NT2/D1 (cell line): ENCODE measurements around the gene SYT2.
A peak's percentile ranks its signal among the peaks of the same experiment; 100 is the strongest.
"Not testable (repeated sequence)": the region's sequence is repeated elsewhere in the genome, so short reads cannot be mapped to it uniquely, and the experiment has no call there.

Experiments used
- DNase-seq: peaks from one replicate; pipeline ENCODE4 v3.0.0-alpha.2; 2011; ENCODE audit warnings: low read depth, low spot score
- H3K27me3 ChIP-seq: 2 replicates; pipeline ENCODE4 v1.6.0; 2011; ENCODE audit warnings: mild to moderate bottlenecking; ENCODE audit not compliant: insufficient read length, insufficient read depth
- H3K36me3 ChIP-seq: 2 replicates; pipeline ENCODE4 v1.6.1; 2011; ENCODE audit warnings: mild to moderate bottlenecking, low read length, mixed read lengths; ENCODE audit not compliant: insufficient read depth, insufficient read length
- H3K4me1 ChIP-seq: 2 replicates; pipeline ENCODE4 v1.5.1; 2011; ENCODE audit not compliant: insufficient read depth, insufficient read length
- H3K4me3 ChIP-seq: 2 replicates; pipeline ENCODE4 v1.5.1; 2011; ENCODE audit warnings: low read depth; ENCODE audit not compliant: insufficient read length
- H3K9ac ChIP-seq: 2 replicates; pipeline ENCODE4 v1.6.0; 2011; ENCODE audit warnings: low read depth; ENCODE audit not compliant: insufficient read length
- H3K9me3 ChIP-seq: 2 replicates; pipeline ENCODE4 v1.5.1; 2011; ENCODE audit warnings: mild to moderate bottlenecking, low read length; ENCODE audit not compliant: insufficient read depth
- SUZ12 ChIP-seq: IDR thresholded peaks from 2 replicates; pipeline ENCODE4 v1.6.1; 2011; ENCODE audit not compliant: insufficient read length, insufficient read depth; ENCODE audit errors: extremely low read depth
- YY1 ChIP-seq: IDR thresholded peaks from 2 replicates; pipeline ENCODE4 v1.6.1; 2011; ENCODE audit not compliant: insufficient read length, insufficient read depth
- ZNF274 ChIP-seq: IDR thresholded peaks from 2 replicates; pipeline ENCODE4 v1.6.1; 2011; ENCODE audit warnings: mild to moderate bottlenecking, low read depth, low read length

The SYT2 gene

GRCh38 chr1:202639500-202639899, 70.8 kb downstream of the SYT2 start:
- Histone ChIP-seq H3K27me3 (peaks cover 29% of the 10 kb centered on the region), H3K4me3 (no peak overlapping the region), H3K9me3 (no peaks in the 10 kb centered on the region), H3K4me1 (peaks cover 24% of the 10 kb centered on the region), H3K9ac (peak overlapping the region; percentile 14), H3K36me3 (no peaks in the 10 kb centered on the region)
- DNase-seq = no peak
- TF ChIP-seq YY1 (no peak), ZNF274 (no peak)

GRCh38 chr1:202638701-202639305, 71.5 kb downstream of the SYT2 start:
- peaks cover 23% of the 10 kb centered on the region for H3K27me3 ChIP-seq
- not testable (repeated sequence) for H3K36me3 ChIP-seq

GRCh38 chr1:202638019-202638700, 72.1 kb downstream of the SYT2 start:
- Histone ChIP-seq H3K27me3 (peaks cover 23% of the 10 kb centered on the region), H3K4me3 (no peak overlapping the region), H3K36me3 (no peaks in the 10 kb centered on the region)

More at GRCh38 chr1:202638701-202639305, 71.5 kb downstream of the SYT2 start:
- DNase-seq, H3K9me3 ChIP-seq, H3K4me3 ChIP-seq: not testable (repeated sequence)
- H3K9ac ChIP-seq = peak overlapping the region; percentile 11
- H3K4me1 ChIP-seq = peaks cover 19% of the 10 kb centered on the region

GRCh38 chr1:202637321-202638018, 72.8 kb downstream of the SYT2 start:
- H3K9me3 ChIP-seq, H3K4me3 ChIP-seq, DNase-seq, H3K36me3 ChIP-seq: not testable (repeated sequence)
- Histone ChIP-seq H3K9ac (peak overlapping the region; percentile 46), H3K27me3 (peaks cover 17% of the 10 kb centered on the region), H3K4me1 (peaks cover 19% of the 10 kb centered on the region)

More at GRCh38 chr1:202638019-202638700, 72.1 kb downstream of the SYT2 start:
- Histone ChIP-seq H3K9me3 (no peaks in the 10 kb centered on the region), H3K4me1 (peaks cover 22% of the 10 kb centered on the region), H3K9ac (peak overlapping the region; percentile 11)
- TF ChIP-seq SUZ12 (no peak), ZNF274 (no peak), YY1 (no peak)
- DNase-seq = peak; percentile 58

- H3K9me3 ChIP-seq, DNase-seq, H3K36me3 ChIP-seq, H3K9ac ChIP-seq, H3K27me3 ChIP-seq, H3K4me3 ChIP-seq: not testable (repeated sequence)
- peaks cover 18% of the 10 kb centered on the region for H3K4me1 ChIP-seq
Observed at GRCh38 chr1:202636171-202636570, 74.1 kb downstream of the SYT2 start.

- DNase-seq = no peak
- Histone ChIP-seq H3K4me3 (no peak overlapping the region), H3K9ac (no peak overlapping the region), H3K9me3 (no peaks in the 10 kb centered on the region), H3K27me3 (no peaks in the 10 kb centered on the region), H3K36me3 (no peaks in the 10 kb centered on the region), H3K4me1 (peaks cover 13% of the 10 kb centered on the region)
- TF ChIP-seq SUZ12 (no peak), ZNF274 (no peak), YY1 (no peak)
Observed at GRCh38 chr1:202632241-202632640, 78.0 kb downstream of the SYT2 start.

GRCh38 chr1:202631076-202631923, 79.0 kb downstream of the SYT2 start:
- Histone ChIP-seq H3K4me3 (no peak overlapping the region), H3K4me1 (peaks cover 10% of the 10 kb centered on the region), H3K9me3 (no peaks in the 10 kb centered on the region), H3K27me3 (no peaks in the 10 kb centered on the region), H3K9ac (no peak overlapping the region), H3K36me3 (no peaks in the 10 kb centered on the region)
- no peak for DNase-seq
- TF ChIP-seq ZNF274 (no peak), YY1 (no peak), SUZ12 (no peak)
